ENCODE data around the gene HBEGF.

GRCh38 chr5:140317859-140318258, 28.5 kb downstream of the HBEGF start:
- TF ChIP-seq, protein P1, sequence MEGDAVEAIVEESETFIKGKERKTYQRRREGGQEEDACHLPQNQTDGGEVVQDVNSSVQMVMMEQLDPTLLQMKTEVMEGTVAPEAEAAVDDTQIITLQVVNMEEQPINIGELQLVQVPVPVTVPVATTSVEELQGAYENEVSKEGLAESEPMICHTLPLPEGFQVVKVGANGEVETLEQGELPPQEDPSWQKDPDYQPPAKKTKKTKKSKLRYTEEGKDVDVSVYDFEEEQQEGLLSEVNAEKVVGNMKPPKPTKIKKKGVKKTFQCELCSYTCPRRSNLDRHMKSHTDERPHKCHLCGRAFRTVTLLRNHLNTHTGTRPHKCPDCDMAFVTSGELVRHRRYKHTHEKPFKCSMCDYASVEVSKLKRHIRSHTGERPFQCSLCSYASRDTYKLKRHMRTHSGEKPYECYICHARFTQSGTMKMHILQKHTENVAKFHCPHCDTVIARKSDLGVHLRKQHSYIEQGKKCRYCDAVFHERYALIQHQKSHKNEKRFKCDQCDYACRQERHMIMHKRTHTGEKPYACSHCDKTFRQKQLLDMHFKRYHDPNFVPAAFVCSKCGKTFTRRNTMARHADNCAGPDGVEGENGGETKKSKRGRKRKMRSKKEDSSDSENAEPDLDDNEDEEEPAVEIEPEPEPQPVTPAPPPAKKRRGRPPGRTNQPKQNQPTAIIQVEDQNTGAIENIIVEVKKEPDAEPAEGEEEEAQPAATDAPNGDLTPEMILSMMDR (IDR thresholded peaks at IDR 0.05): no peak
- no peak for TF ChIP-seq POLR2A (IDR thresholded peaks at IDR 0.05)

Measured in stomach (tissue), 4 donors.